Stimulated activated CD4-positive, alpha-beta T cell treated with anti-CD3 and anti-CD28 coated beads, Interleukin-2, amount 100 ng/mL, for 24 hours (primary cell): ENCODE results near the gene OTULIN.
A peak's percentile ranks its signal among the peaks of the same experiment; 100 is the strongest.

ENCODE experiments used
- DNase-seq, 2 donors: peaks; one replicate each; pipeline ENCODE4 v3.0.0-alpha.2; 2020

The OTULIN gene

GRCh38 chr5:14699159-14699558 is 34.6 kb downstream of the OTULIN start:
- no peak for DNase-seq

GRCh38 chr5:14699807-14700400 is 35.4 kb downstream of the OTULIN start:
- DNase-seq: no peak

GRCh38 chr5:14700478-14701436 is 36.2 kb downstream of the OTULIN start:
- no peak for DNase-seq

- DNase-seq: no peak
These were observed 37.0 kb downstream of the OTULIN start for GRCh38 chr5:14701556-14701955.

GRCh38 chr5:14702238-14702839 is 37.8 kb downstream of the OTULIN start:
- DNase-seq: no peak

GRCh38 chr5:14705556-14705955 is 41.0 kb downstream of the OTULIN start:
- no peak for DNase-seq

GRCh38 chr5:14706615-14707021 is 42.1 kb downstream of the OTULIN start:
- DNase-seq: peak in 1 of 2 donors; percentile 43

GRCh38 chr5:14707811-14708390 is 43.4 kb downstream of the OTULIN start:
- no peak for DNase-seq

GRCh38 chr5:14708551-14708950 is 44.0 kb downstream of the OTULIN start:
- DNase-seq: no peak

GRCh38 chr5:14710313-14710994 is 45.9 kb downstream of the OTULIN start:
- no peak for DNase-seq

GRCh38 chr5:14712131-14712530 is 47.6 kb downstream of the OTULIN start:
- no peak for DNase-seq

GRCh38 chr5:14712666-14713065 is 48.1 kb downstream of the OTULIN start:
- DNase-seq: no peak

- no peak for DNase-seq
These were observed 49.2 kb downstream of the OTULIN start for GRCh38 chr5:14713476-14714390.

GRCh38 chr5:14714706-14715105 is 50.2 kb downstream of the OTULIN start:
- DNase-seq: no peak

- DNase-seq: no peak
These were observed 51.0 kb downstream of the OTULIN start for GRCh38 chr5:14715481-14715880.

GRCh38 chr5:14716755-14717752 is 52.5 kb downstream of the OTULIN start:
- no peak for DNase-seq

- DNase-seq: no peak
These were observed 54.3 kb downstream of the OTULIN start for GRCh38 chr5:14718778-14719177.

GRCh38 chr5:14720236-14720923 is 55.9 kb downstream of the OTULIN start:
- DNase-seq: no peak

- no peak for DNase-seq
These were observed 57.6 kb downstream of the OTULIN start for GRCh38 chr5:14721990-14722656.
